ENCODE data around the gene TEX54.
"Not testable (repeated sequence)": the region's sequence is repeated elsewhere in the genome, so short reads cannot be mapped to it uniquely, and the experiment has no call there.

The TEX54 gene

GRCh38 chr11:62854825-62855570 lies 22.4 kb upstream of the TEX54 start:
- DNase-seq = no peak

- no peak for DNase-seq
Measured at GRCh38 chr11:62854013-62854824, 21.6 kb upstream of the TEX54 start.

- no peak for DNase-seq
Measured at GRCh38 chr11:62853279-62853965, 20.8 kb upstream of the TEX54 start.

GRCh38 chr11:62852523-62853188 lies 20.0 kb upstream of the TEX54 start:
- DNase-seq = no peak

GRCh38 chr11:62851807-62852522 lies 19.3 kb upstream of the TEX54 start:
- peak; percentile 41 to 50 for DNase-seq

GRCh38 chr11:62850911-62851806 lies 18.5 kb upstream of the TEX54 start:
- DNase-seq = no peak

GRCh38 chr11:62847767-62848314 lies 15.2 kb upstream of the TEX54 start:
- DNase-seq = no peak

- DNase-seq = no peak
Measured at GRCh38 chr11:62846177-62846576, 13.5 kb upstream of the TEX54 start.

GRCh38 chr11:62844154-62844553 lies 11.5 kb upstream of the TEX54 start:
- no peak for DNase-seq

GRCh38 chr11:62843466-62843865 lies 10.8 kb upstream of the TEX54 start:
- DNase-seq = no peak

- DNase-seq = not testable (repeated sequence)
Measured at GRCh38 chr11:62842891-62843290, 10.2 kb upstream of the TEX54 start.

- DNase-seq = no peak
Measured at GRCh38 chr11:62842171-62842741, 9.6 kb upstream of the TEX54 start.

GRCh38 chr11:62841361-62842170 lies 8.9 kb upstream of the TEX54 start:
- DNase-seq = peak; percentile 99 to 100

GRCh38 chr11:62840721-62841360 lies 8.2 kb upstream of the TEX54 start:
- peak; percentile 98 to 100 for DNase-seq

- peak; percentile 94 to 98 for DNase-seq
Measured at GRCh38 chr11:62839050-62839945, 6.7 kb upstream of the TEX54 start, which contains the start of gene WDR74. Gene WDR74, minus strand, starts transcription at chr11:62839590. Its CDS starts 20 bp downstream, at chr11:62839570.

- no peak for DNase-seq
Measured at GRCh38 chr11:62835336-62835735, 2.7 kb upstream of the TEX54 start.

GRCh38 chr11:62831520-62832335 lies 913 bp downstream of the TEX54 start, which contains the start of gene STX5:
Gene STX5, minus strand, starts transcription at chr11:62832051. Its CDS starts 808 bp downstream, at chr11:62831243.
- DNase-seq = peak; percentile 99 to 100

All from NCI-H526 (cell line).